ENCODE results near the gene DMRT1.

DMRT1 gene

GRCh38 chr9:966870-967269 lies 125.4 kb downstream of the DMRT1 start:
- no peak for TF ChIP-seq CTCF (IDR thresholded peaks at IDR 0.05; ENCODE audit: extremely low read depth, insufficient read depth, missing control alignments)
- no peak for DNase-seq (ENCODE audit: low spot score)
- in situ Hi-C loops (cut with MboI; ENCODE audit: low pct_unique_long_range_greater_than_20kb, low sequenced_read_pairs, unreplicated experiment) = no loop called here

GRCh38 chr9:967436-967835 lies 125.9 kb downstream of the DMRT1 start:
- DNase-seq (ENCODE audit: low spot score) = no peak
- in situ Hi-C loops (cut with MboI; ENCODE audit: low pct_unique_long_range_greater_than_20kb, low sequenced_read_pairs, unreplicated experiment) = no loop called here
- TF ChIP-seq CTCF (IDR thresholded peaks at IDR 0.05; ENCODE audit: extremely low read depth, insufficient read depth, missing control alignments) = no peak

GRCh38 chr9:967903-968641 lies 126.6 kb downstream of the DMRT1 start:
- TF ChIP-seq CTCF (IDR thresholded peaks at IDR 0.05; ENCODE audit: extremely low read depth, insufficient read depth, missing control alignments) = no peak
- no peak for DNase-seq (ENCODE audit: low spot score)
- in situ Hi-C loops (cut with MboI; ENCODE audit: low pct_unique_long_range_greater_than_20kb, low sequenced_read_pairs, unreplicated experiment) = no loop called here

- DNase-seq (ENCODE audit: low spot score) = no peak
- in situ Hi-C loops (cut with MboI; ENCODE audit: low pct_unique_long_range_greater_than_20kb, low sequenced_read_pairs, unreplicated experiment) = loop anchor here (10.0 kb wide), 1 partner anchor 75 kb away; no protein-coding TSS in a partner anchor
- no peak for TF ChIP-seq CTCF (IDR thresholded peaks at IDR 0.05; ENCODE audit: extremely low read depth, insufficient read depth, missing control alignments)
Observed at GRCh38 chr9:969310-970150, 128.0 kb downstream of the DMRT1 start.

GRCh38 chr9:970151-970996 lies 128.9 kb downstream of the DMRT1 start:
- no peak for DNase-seq (ENCODE audit: low spot score)
- in situ Hi-C loops (cut with MboI; ENCODE audit: low pct_unique_long_range_greater_than_20kb, low sequenced_read_pairs, unreplicated experiment) = loop anchor here (10.0 kb wide), 1 partner anchor 74 kb away; no protein-coding TSS in a partner anchor
- no peak for TF ChIP-seq CTCF (IDR thresholded peaks at IDR 0.05; ENCODE audit: extremely low read depth, insufficient read depth, missing control alignments)

- in situ Hi-C loops (cut with MboI; ENCODE audit: low pct_unique_long_range_greater_than_20kb, low sequenced_read_pairs, unreplicated experiment) = loop anchor here (10.0 kb wide), 1 partner anchor 73 kb away; no protein-coding TSS in a partner anchor
Observed at GRCh38 chr9:971901-972500, 130.5 kb downstream of the DMRT1 start.

More at GRCh38 chr9:971901-972500, 130.5 kb downstream of the DMRT1 start:
- DNase-seq (ENCODE audit: low spot score) = peak; percentile 31
- TF ChIP-seq CTCF (IDR thresholded peaks at IDR 0.05; ENCODE audit: extremely low read depth, insufficient read depth, missing control alignments) = no peak
